SK-N-SH (cell line): ENCODE measurements around the gene TLE6. TPM values are rescaled to one million over a fixed set of nuclear protein-coding genes. Genes with fewer than 3 reads are reported as not detected.

Source experiments
- CTCF ChIA-PET: fragments of 300-600, 350-600 bp; formaldehyde crosslinking; extraction: SDS; loops from one replicate; lab custom pipeline; 2021; lab: Yijun Ruan, JAX
- POLR2A ChIA-PET: fragments of 350-600 bp; sonication (Branson Sonifier 250); formaldehyde crosslinking; extraction: SDS; loops from one replicate; lab custom pipeline; 2020; ENCODE audit warnings: antibody characterized with exemption, inconsistent platforms; lab: Yijun Ruan, JAX
- DNase-seq: peaks from one replicate; pipeline ENCODE4 v3.0.0; 2012
- H2AFZ ChIP-seq: fragments of 200-600 bp; sonication (generic); 2 replicates; pipeline ENCODE4 v1.8.1; 2016; ENCODE audit warnings: antibody characterized with exemption, mild to moderate bottlenecking, low read depth
- H3F3A ChIP-seq: fragments of 200-600 bp; sonication (generic); replicated peaks from 2 replicates; pipeline ENCODE3; 2016; ENCODE audit warnings: antibody characterized with exemption, mild to moderate bottlenecking; ENCODE audit not compliant: insufficient read depth
- H3K27ac ChIP-seq, 2 experiments: fragments of 200-500 bp in 1 of 2; fragments of 200-600 bp in 1 of 2; sonication (Bioruptor generic) in 1 of 2; sonication (generic), shearing (Covaris generic) in 1 of 2; 2 replicates each; pipeline versions ENCODE4 v1.5.1 to v1.6.1; 2014 to 2016; ENCODE audit warnings: low read depth in 2 of 2, inconsistent platforms in 1 of 2, low read length in 1 of 2, mild to moderate bottlenecking in 1 of 2, mixed read lengths in 1 of 2
- H3K27me3 ChIP-seq: fragments of 200-600 bp; sonication (generic), shearing (Covaris generic); 2 replicates; pipeline ENCODE4 v1.6.1; 2016; ENCODE audit warnings: mixed run types; ENCODE audit not compliant: insufficient read depth
- H3K36me3 ChIP-seq, 2 experiments: fragments of 200-500 bp in 1 of 2; fragments of 200-600 bp in 1 of 2; sonication (Bioruptor generic) in 1 of 2; sonication (generic) in 1 of 2; replicated peaks in 1 of 2; 2 replicates each; pipeline versions ENCODE3 to v1.5.1; 2014 to 2016; ENCODE audit warnings: low read length in 1 of 2, mild to moderate bottlenecking in 1 of 2; ENCODE audit not compliant: insufficient read depth in 2 of 2, control insufficient read depth in 1 of 2
- H3K4me1 ChIP-seq, 2 experiments: fragments of 200-500 bp in 1 of 2; fragments of 200-600 bp in 1 of 2; sonication (Bioruptor generic) in 1 of 2; sonication (generic), shearing (Covaris generic) in 1 of 2; 2 replicates each; pipeline versions ENCODE4 v1.5.1 to v1.6.1; 2014 to 2016; ENCODE audit warnings: low read depth in 1 of 2, low read length in 1 of 2, mixed run types in 1 of 2; ENCODE audit not compliant: insufficient read depth in 2 of 2, control insufficient read depth in 1 of 2
- H3K4me2 ChIP-seq: fragments of 200-600 bp; sonication (generic), shearing (Covaris generic); 2 replicates; pipeline ENCODE4 v1.6.1; 2017; ENCODE audit warnings: mixed run types
- H3K4me3 ChIP-seq, 2 experiments: fragments of 200-500 bp in 1 of 2; fragments of 200-600 bp in 1 of 2; sonication (Bioruptor generic) in 1 of 2; sonication (generic), shearing (Covaris generic) in 1 of 2; 2 replicates each; pipeline versions ENCODE4 v1.5.1 to v1.8.1; 2014 to 2016; ENCODE audit warnings: low read depth in 2 of 2, inconsistent platforms in 1 of 2, low read length in 1 of 2, mild to moderate bottlenecking in 1 of 2, mixed read lengths in 1 of 2, moderate library complexity in 1 of 2
- H3K79me2 ChIP-seq: fragments of 200-600 bp; sonication (generic); 2 replicates; pipeline ENCODE4 v1.8.1; 2017; ENCODE audit warnings: mild to moderate bottlenecking; ENCODE audit not compliant: insufficient read depth
- H3K9ac ChIP-seq: fragments of 200-600 bp; sonication (generic); 2 replicates; pipeline ENCODE4 v1.6.1; 2017; ENCODE audit warnings: mixed run types
- H3K9me2 ChIP-seq: fragments of 200-600 bp; sonication (generic); 2 replicates; pipeline ENCODE4 v1.6.1; 2017; ENCODE audit warnings: mixed run types
- H3K9me3 ChIP-seq: fragments of 200-600 bp; sonication (generic); 2 replicates; pipeline ENCODE4 v1.6.1; 2017; ENCODE audit warnings: mixed run types, mild to moderate bottlenecking, moderate library complexity
- H4K20me1 ChIP-seq: fragments of 200-600 bp; sonication (generic); 2 replicates; pipeline ENCODE4 v1.6.1; 2017; ENCODE audit warnings: mild to moderate bottlenecking, mixed run types; ENCODE audit not compliant: insufficient read depth
- EZH2phosphoT487 ChIP-seq: fragments of 200-600 bp; sonication (generic); IDR thresholded peaks from 2 replicates; pipeline ENCODE4 v1.6.1; 2017; ENCODE audit warnings: low read depth, mixed run types, mild to moderate bottlenecking, antibody characterized with exemption, moderate library complexity, borderline replicate concordance
- FOXJ3 ChIP-seq: sonication (generic); formaldehyde crosslinking; IDR thresholded peaks from 2 replicates; pipeline ENCODE4 v1.5.1; 2020; ENCODE audit warnings: mild to moderate bottlenecking, missing genetic modification reagents
- GATA2 ChIP-seq: sonication (generic); formaldehyde crosslinking; IDR thresholded peaks from 2 replicates; pipeline ENCODE4 v1.5.0; 2020; ENCODE audit warnings: mild to moderate bottlenecking, missing genetic modification reagents
- IRF3 ChIP-seq: fragments of 150-350 bp; IDR thresholded peaks from 2 replicates; pipeline ENCODE4 v1.6.1; 2016; ENCODE audit warnings: mild to moderate bottlenecking, low read depth, low read length
- MXI1 ChIP-seq: IDR thresholded peaks from 2 replicates; pipeline ENCODE4 v1.6.1; 2012; ENCODE audit warnings: mild to moderate bottlenecking, low read depth, low read length, improper control_type of control experiment
- NRF1 ChIP-seq: IDR thresholded peaks from 2 replicates; pipeline ENCODE4 v1.6.1; 2012; ENCODE audit warnings: low read depth, mild to moderate bottlenecking, low read length
- PBX3 ChIP-seq: IDR thresholded peaks from 2 replicates; pipeline ENCODE4; 2012
- POLR2AphosphoS5 ChIP-seq: IDR thresholded peaks from 2 replicates; pipeline ENCODE4 v1.6.1; 2012; ENCODE audit warnings: low read depth, low read length
- RAD21 ChIP-seq: IDR thresholded peaks from 2 replicates; pipeline ENCODE4 v1.6.1; 2012; ENCODE audit warnings: mild to moderate bottlenecking, low read length
- REST ChIP-seq: IDR thresholded peaks from 2 replicates; pipeline ENCODE4 v1.6.1; 2012; ENCODE audit warnings: mild to moderate bottlenecking, low read depth, low read length, moderate library complexity
- RFX5 ChIP-seq: IDR thresholded peaks from 2 replicates; pipeline ENCODE4 v1.6.1; 2012; ENCODE audit warnings: mild to moderate bottlenecking, improper control_type of control experiment, low read length
- WGBS: methylation state at CpG from one replicate; pipeline ENCODE4 v1.1.6; 2017; ENCODE audit warnings: low lambda C conversion rate; 5-methylcytosine and 5-hydroxymethylcytosine counted together
- polyA plus RNA-seq, 3 experiments: library from polyadenylated mRNA; depleted of rRNA; stranded (reverse); fragments of >200 nt; gene quantifications; 2 replicates each; pipeline ENCODE4 v1.2.3, GENCODE V29; 2012

Gene TLE6
- polyA plus RNA-seq, 1 of the 3 experiments (the other 2 are of a cell fraction) = 3.3 TPM

GRCh38 chr19:2944403-2944774, 33.0 kb upstream of the TLE6 start:
- no peak overlapping the region; a peak in 1 of 4 replicates for H3K27ac ChIP-seq

GRCh38 chr19:2944775-2945574, 32.4 kb upstream of the TLE6 start, which contains the start of gene ZNF77:
TSS of gene ZNF77 (minus strand) at chr19:2944971. CDS start at chr19:2944840, 131 bp downstream.
- Histone ChIP-seq H4K20me1 (no peaks in the 10 kb centered on the region), H3K36me3 (peaks cover 0 to 7% of the 10 kb centered on the region in 2 experiments), H2AFZ (peak within 1 kb of the TSS; percentile 97), H3K4me1 (peaks cover 9% of the 10 kb centered on the region in 2 experiments; a peak in 2 of 4 replicates), H3K9me3 (no peaks in the 10 kb centered on the region), H3K9ac (peak within 1 kb of the TSS; percentile 75), H3F3A (peaks cover 20% of the 10 kb centered on the region), H3K4me2 (peak within 1 kb of the TSS; percentile 91), H3K27ac (peak within 1 kb of the TSS; percentile 62 to 90; a peak in 3 of 4 replicates), H3K79me2 (peaks cover 12% of the 10 kb centered on the region), H3K4me3 (peak within 1 kb of the TSS; percentile 72 to 97), H3K27me3 (no peaks in the 10 kb centered on the region), H3K9me2 (no peaks in the 10 kb centered on the region)
- 2% methylated on average over 16 of the region's 74 CpGs for WGBS
- CTCF ChIA-PET = interaction anchor here (0.8 to 1.2 kb wide), 2 partner anchors 57 to 131 kb away, joined by 3 to 9 read pairs; no protein-coding TSS in a partner anchor
- DNase-seq = peak; percentile 99
- POLR2A ChIA-PET = interaction anchor here (1.0 kb wide), 1 partner anchor 104 kb away, joined by 3 read pairs; no protein-coding TSS in a partner anchor
- TF ChIP-seq PBX3 = peak; percentile 99
- TF ChIP-seq NRF1 = no peak
- TF ChIP-seq RFX5 = peak; percentile 87
- no peak for TF ChIP-seq REST
- no peak for TF ChIP-seq RAD21
- TF ChIP-seq IRF3 = peak; percentile 98
- TF ChIP-seq POLR2AphosphoS5 = 0 out of 2 replicates have a peak, but pooled peaks have one; percentile 44

More at GRCh38 chr19:2944403-2944774, 33.0 kb upstream of the TLE6 start:
- Histone ChIP-seq H3K4me2 (peak overlapping the region; percentile 91), H3K9me3 (no peaks in the 10 kb centered on the region), H3F3A (peaks cover 20% of the 10 kb centered on the region), H3K9ac (peak overlapping the region; percentile 75), H3K9me2 (no peaks in the 10 kb centered on the region), H2AFZ (peak overlapping the region; percentile 97), H3K27me3 (no peaks in the 10 kb centered on the region), H3K36me3 (peaks cover 0 to 7% of the 10 kb centered on the region in 2 experiments), H3K4me3 (peak overlapping the region; percentile 72 to 97), H4K20me1 (no peaks in the 10 kb centered on the region), H3K4me1 (peaks cover 6 to 9% of the 10 kb centered on the region in 2 experiments; a peak in 2 of 4 replicates), H3K79me2 (peaks cover 6% of the 10 kb centered on the region)
- no peak for TF ChIP-seq GATA2
- no peak for TF ChIP-seq REST
- TF ChIP-seq FOXJ3 (CRISPR knock-in tag) = no peak
- no peak for TF ChIP-seq RAD21
- no peak for TF ChIP-seq EZH2phosphoT487
- TF ChIP-seq MXI1 = no peak
- no peak for DNase-seq
- 1% methylated on average over 10 of the region's 23 CpGs for WGBS
- ChIA-PET POLR2A (interaction anchor here (1.0 kb wide), 1 partner anchor 104 kb away, joined by 3 read pairs; no protein-coding TSS in a partner anchor), CTCF (interaction anchor here (0.8 to 1.2 kb wide), 2 partner anchors 57 to 131 kb away, joined by 3 to 9 read pairs; no protein-coding TSS in a partner anchor)
